IMR-90 (cell line): Measurements from ENCODE around the gene CDH23. TPM values are rescaled to one million over a fixed set of nuclear protein-coding genes. Genes with fewer than 3 reads are reported as not detected.

Source experiments
- ATAC-seq: fragments of 200-7000 bp; cut with Tn5 transposase; 2 replicates; pipeline ENCODE4 v1.9.1; 2020; ENCODE audit warnings: low read depth, mild to moderate bottlenecking, moderate library complexity
- BruUV-seq: library from RNA; stranded (reverse); fragments of 400-500 nt; replicated peaks from 2 replicates; lab custom pipeline; 2021; lab: Mats Ljungman, UMichigan
- CTCF ChIA-PET: fragments of 300-600 bp; formaldehyde crosslinking; extraction: SDS; loops from one replicate; lab custom pipeline; 2021; ENCODE audit warnings: antibody characterized with exemption; lab: Yijun Ruan, JAX
- POLR2A ChIA-PET: fragments of 300-600 bp; sonication (Branson Sonifier 250); formaldehyde crosslinking; loops from one replicate; lab custom pipeline; 2022; ENCODE audit warnings: antibody characterized with exemption; ENCODE audit not compliant: unreplicated experiment; lab: Charles Lee
- DNase-seq: peaks from one replicate; pipeline ENCODE4 v3.0.0; 2013
- H2AFZ ChIP-seq: replicated peaks from 2 replicates; pipeline ENCODE3; 2013; ENCODE audit warnings: low read length, mild to moderate bottlenecking; ENCODE audit not compliant: poor library complexity
- H2AK5ac ChIP-seq: 2 replicates; pipeline ENCODE4 v1.6.1; 2013; ENCODE audit warnings: low read depth, low read length, inconsistent platforms
- H2AK9ac ChIP-seq: replicated peaks from 2 replicates; pipeline ENCODE3; 2013; ENCODE audit warnings: mild to moderate bottlenecking, low read depth, low read length, moderate library complexity; ENCODE audit not compliant: poor library complexity
- H2BK120ac ChIP-seq: 2 replicates; pipeline ENCODE4 v1.6.1; 2013; ENCODE audit warnings: low read depth, low read length, inconsistent platforms
- H2BK15ac ChIP-seq: 3 replicates; pipeline ENCODE4 v1.6.1; 2013; ENCODE audit warnings: low read depth, low read length, inconsistent platforms
- H2BK20ac ChIP-seq: 2 replicates; pipeline ENCODE4 v1.6.1; 2013; ENCODE audit warnings: low read depth, mild to moderate bottlenecking, inconsistent platforms, low read length, moderate library complexity
- H2BK5ac ChIP-seq: 2 replicates; pipeline ENCODE4 v1.6.1; 2013; ENCODE audit warnings: mild to moderate bottlenecking, low read depth, low read length, inconsistent platforms; ENCODE audit not compliant: poor library complexity, severe bottlenecking
- H3K14ac ChIP-seq: replicated peaks from 2 replicates; pipeline ENCODE4 v1.6.1; 2013; ENCODE audit warnings: low read depth, low read length, inconsistent platforms
- H3K18ac ChIP-seq: 2 replicates; pipeline ENCODE4 v1.6.1; 2013; ENCODE audit warnings: low read depth, low read length, control low read depth
- H3K23ac ChIP-seq: 2 replicates; pipeline ENCODE4 v1.6.1; 2013; ENCODE audit warnings: low read depth, low read length, inconsistent platforms
- H3K27ac ChIP-seq: 2 replicates; pipeline ENCODE4 v1.5.1; 2013; ENCODE audit warnings: mild to moderate bottlenecking, control low read depth, low read length; ENCODE audit not compliant: insufficient read depth
- H3K27me3 ChIP-seq: 2 replicates; pipeline ENCODE4 v1.6.1; 2013; ENCODE audit warnings: low read length; ENCODE audit not compliant: control insufficient read depth, insufficient read depth
- H3K36me3 ChIP-seq: 2 replicates; pipeline ENCODE4 v1.6.1; 2013; ENCODE audit warnings: low read length, mixed read lengths; ENCODE audit not compliant: control insufficient read depth, insufficient read depth
- H3K4ac ChIP-seq: 2 replicates; pipeline ENCODE4 v1.6.1; 2013; ENCODE audit warnings: low read depth, low read length, inconsistent platforms
- H3K4me1 ChIP-seq: 2 replicates; pipeline ENCODE4 v1.6.1; 2013; ENCODE audit warnings: low read length, mixed read lengths; ENCODE audit not compliant: control insufficient read depth, insufficient read depth
- H3K4me2 ChIP-seq: 2 replicates; pipeline ENCODE4 v1.6.1; 2013; ENCODE audit warnings: low read depth, mild to moderate bottlenecking, control low read depth, low read length, moderate library complexity
- H3K4me3 ChIP-seq: 2 replicates; pipeline ENCODE4 v1.5.1; 2013; ENCODE audit warnings: low read depth, mild to moderate bottlenecking, control low read depth, low read length, moderate library complexity; ENCODE audit not compliant: insufficient read depth
- H3K56ac ChIP-seq: 2 replicates; pipeline ENCODE4 v1.6.1; 2013; ENCODE audit warnings: low read length, inconsistent platforms; ENCODE audit not compliant: insufficient read depth; ENCODE audit errors: extremely low read depth
- H3K79me1 ChIP-seq, 2 experiments: 2 replicates each; pipeline ENCODE4 v1.6.1; 2013; ENCODE audit warnings: low read length in 2 of 2, inconsistent platforms in 1 of 2, low read depth in 1 of 2
- H3K9ac ChIP-seq: 2 replicates; pipeline ENCODE4 v1.6.1; 2013; ENCODE audit warnings: low read depth, low read length, control low read depth
- H3K9me1 ChIP-seq: 2 replicates; pipeline ENCODE4 v1.6.1; 2013; ENCODE audit warnings: low read length, inconsistent platforms; ENCODE audit not compliant: insufficient read depth
- H3K9me3 ChIP-seq: 2 replicates; pipeline ENCODE4 v1.6.1; 2013; ENCODE audit warnings: low read length; ENCODE audit not compliant: control insufficient read depth, insufficient read depth
- H4K20me1 ChIP-seq: 2 replicates; pipeline ENCODE4 v1.6.1; 2013; ENCODE audit warnings: low read length, inconsistent platforms; ENCODE audit not compliant: insufficient read depth
- H4K5ac ChIP-seq: 2 replicates; pipeline ENCODE4 v1.6.1; 2013; ENCODE audit warnings: mild to moderate bottlenecking, low read depth, low read length, control low read depth
- H4K8ac ChIP-seq, 2 experiments: 2 replicates each; pipeline ENCODE4 v1.6.1; 2013; ENCODE audit warnings: low read depth in 2 of 2, low read length in 2 of 2, control low read depth in 1 of 2, inconsistent platforms in 1 of 2
- H4K91ac ChIP-seq: 2 replicates; pipeline ENCODE4 v1.6.1; 2013; ENCODE audit warnings: low read depth, low read length, inconsistent platforms; ENCODE audit not compliant: insufficient read depth
- BHLHE40 ChIP-seq: fragments of 150-350 bp; IDR thresholded peaks from 2 replicates; pipeline ENCODE4 v1.6.1; 2016; ENCODE audit warnings: mild to moderate bottlenecking, low read depth, low read length
- CEBPB ChIP-seq: IDR thresholded peaks from 2 replicates; pipeline ENCODE4 v1.6.1; 2012; ENCODE audit warnings: low read depth, low read length, improper control_type of control experiment
- CHD1 ChIP-seq: IDR thresholded peaks from 2 replicates; pipeline ENCODE4 v1.6.1; 2012; ENCODE audit warnings: low read depth, low read length, improper control_type of control experiment
- FOS ChIP-seq: fragments of 150-350 bp; IDR thresholded peaks from 2 replicates; pipeline ENCODE4 v1.6.1; 2016; ENCODE audit warnings: low read depth, low read length
- MAFK ChIP-seq: IDR thresholded peaks from 2 replicates; pipeline ENCODE4 v1.6.1; 2012; ENCODE audit warnings: low read depth, low read length, improper control_type of control experiment
- MAZ ChIP-seq: IDR thresholded peaks from 2 replicates; pipeline ENCODE4 v1.6.1; 2012; ENCODE audit warnings: low read depth, mild to moderate bottlenecking, low read length, improper control_type of control experiment, moderate library complexity, borderline replicate concordance
- MXI1 ChIP-seq: IDR thresholded peaks from 2 replicates; pipeline ENCODE4 v1.6.1; 2012; ENCODE audit warnings: low read depth, mild to moderate bottlenecking, low read length, moderate library complexity, borderline replicate concordance
- NFE2L2 ChIP-seq: fragments of 150-350 bp; IDR thresholded peaks from 2 replicates; pipeline ENCODE4 v1.6.1; 2016; ENCODE audit warnings: low read depth, mild to moderate bottlenecking, low read length
- POLR2A ChIP-seq: IDR thresholded peaks from 2 replicates; pipeline ENCODE4 v1.6.1; 2012; ENCODE audit warnings: mild to moderate bottlenecking, low read depth, low read length
- RAD21 ChIP-seq: IDR thresholded peaks from 2 replicates; pipeline ENCODE4 v1.6.1; 2012; ENCODE audit warnings: low read length, improper control_type of control experiment
- RCOR1 ChIP-seq: IDR thresholded peaks from 2 replicates; pipeline ENCODE4 v1.6.1; 2012; ENCODE audit warnings: mild to moderate bottlenecking, low read length, improper control_type of control experiment; ENCODE audit not compliant: insufficient replicate concordance
- RFX5 ChIP-seq: IDR thresholded peaks from 2 replicates; pipeline ENCODE4 v1.8.0; 2012; ENCODE audit warnings: low read depth, mild to moderate bottlenecking, low read length, moderate library complexity
- SMC3 ChIP-seq: fragments of 150-350 bp; IDR thresholded peaks from 2 replicates; pipeline ENCODE4 v1.6.1; 2016; ENCODE audit warnings: low read depth, mild to moderate bottlenecking, antibody characterized with exemption, low read length, moderate library complexity
- WGBS, 2 experiments: methylation state at CpG; one replicate each; pipeline versions ENCODE4 v1.1.5 to v1.1.7; 2013; ENCODE audit warnings: missing lambda C conversion rate in 2 of 2; ENCODE audit not compliant: insufficient read length in 1 of 2; ENCODE audit errors: extremely low coverage in 2 of 2; 5-methylcytosine and 5-hydroxymethylcytosine counted together
- dilution Hi-C: fragments of 300-500 bp; cut with HindIII; formaldehyde crosslinking; loops from one replicate; pipeline ENCODE4 v1.14.3; 2018; ENCODE audit warnings: low sequenced_read_pairs; ENCODE audit not compliant: unreplicated experiment
- in situ Hi-C: fragments of 300-500 bp; cut with MboI; formaldehyde crosslinking; loops from 3 replicates; pipeline ENCODE4 v1.14.3; 2019; ENCODE audit warnings: low sequenced_read_pairs, inconsistent platforms, mixed read lengths
- intact Hi-C: fragments of 100-400 bp; cut with micrococcal nuclease; formaldehyde crosslinking; loops from 2 replicates; pipeline ENCODE4 v1.10.0; 2022
- polyA plus RNA-seq, 3 experiments: library from polyadenylated mRNA; depleted of rRNA; stranded (reverse); fragments of >200 nt; gene quantifications; 2 replicates each; pipeline ENCODE4 v1.2.3, GENCODE V29; 2012; ENCODE audit warnings: low replicate concordance in 1 of 3
- total RNA-seq: library from RNA; depleted of rRNA; stranded (reverse); fragments of >200 nt; gene quantifications from 2 replicates; pipeline ENCODE4 v1.2.3, GENCODE V29; 2012
- TF ChIP-seq, protein P1 (sequence below): conservative IDR thresholded peaks from 2 replicates; pipeline ENCODE4 v1.5.1; 2012; ENCODE audit warnings: mild to moderate bottlenecking, low read depth, low read length, improper control_type of control experiment
- TF ChIP-seq, protein P2 (sequence below): fragments of 150-350 bp; IDR thresholded peaks from 2 replicates; pipeline ENCODE4 v1.6.1; 2016; ENCODE audit warnings: low read depth, mild to moderate bottlenecking, low read length, moderate library complexity, borderline replicate concordance
- TF ChIP-seq, protein P3 (sequence below): fragments of 150-350 bp; IDR thresholded peaks from 2 replicates; pipeline ENCODE4 v1.6.1; 2017; ENCODE audit warnings: mild to moderate bottlenecking, antibody characterized with exemption, low read length, low read depth

The CDH23 gene
- total and polyA plus RNA-seq, 2 of the 4 experiments (the other 2 are of a cell fraction) = under 0.01 to 0.03 TPM

DNA sequence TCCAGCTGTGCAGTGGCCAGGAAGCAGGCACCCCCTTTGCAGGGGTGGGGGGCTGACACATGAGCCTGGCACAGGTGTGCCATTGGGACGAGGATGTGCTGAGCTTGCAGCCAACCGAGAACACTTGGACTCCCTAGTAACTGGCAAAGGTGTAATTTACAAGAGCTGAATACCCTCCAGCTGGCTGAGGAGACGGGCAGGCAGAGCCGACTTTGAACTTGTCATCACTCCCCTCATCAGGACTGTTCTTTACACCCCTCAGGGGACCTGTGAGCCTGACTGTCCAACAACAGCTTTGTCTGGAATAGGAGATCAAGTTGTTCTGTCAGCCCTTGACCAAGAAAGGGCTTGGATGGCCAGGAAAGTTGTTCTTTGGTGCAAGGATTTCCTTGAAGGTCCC, 61.2 kb downstream of the CDH23 start:
- H2BK15ac ChIP-seq = no peak overlapping the region
- H3K27me3 ChIP-seq = peaks cover 37% of the 10 kb centered on the region
- no TSS peak for BruUV-seq
- no peak overlapping the region for H2AK5ac ChIP-seq
- no peaks in the 10 kb centered on the region; the same call in 1 of the 2 replicates for H4K20me1 ChIP-seq
- H4K91ac ChIP-seq = no peak overlapping the region
- ATAC-seq (no peak), DNase-seq (no peak)
- H3K56ac ChIP-seq = no peak overlapping the region
- no peak overlapping the region for H4K8ac ChIP-seq
- H3K9ac ChIP-seq = no peak overlapping the region
- TF ChIP-seq MAFK (no peak), CHD1 (no peak), RCOR1 (no peak), NFE2L2 (no peak), RAD21 (no peak), MXI1 (no peak), RFX5 (no peak), FOS (no peak), BHLHE40 (no peak), SMC3 (no peak), POLR2A (no peak), CEBPB (no peak), MAZ (no peak)
- TF ChIP-seq, protein P1, sequence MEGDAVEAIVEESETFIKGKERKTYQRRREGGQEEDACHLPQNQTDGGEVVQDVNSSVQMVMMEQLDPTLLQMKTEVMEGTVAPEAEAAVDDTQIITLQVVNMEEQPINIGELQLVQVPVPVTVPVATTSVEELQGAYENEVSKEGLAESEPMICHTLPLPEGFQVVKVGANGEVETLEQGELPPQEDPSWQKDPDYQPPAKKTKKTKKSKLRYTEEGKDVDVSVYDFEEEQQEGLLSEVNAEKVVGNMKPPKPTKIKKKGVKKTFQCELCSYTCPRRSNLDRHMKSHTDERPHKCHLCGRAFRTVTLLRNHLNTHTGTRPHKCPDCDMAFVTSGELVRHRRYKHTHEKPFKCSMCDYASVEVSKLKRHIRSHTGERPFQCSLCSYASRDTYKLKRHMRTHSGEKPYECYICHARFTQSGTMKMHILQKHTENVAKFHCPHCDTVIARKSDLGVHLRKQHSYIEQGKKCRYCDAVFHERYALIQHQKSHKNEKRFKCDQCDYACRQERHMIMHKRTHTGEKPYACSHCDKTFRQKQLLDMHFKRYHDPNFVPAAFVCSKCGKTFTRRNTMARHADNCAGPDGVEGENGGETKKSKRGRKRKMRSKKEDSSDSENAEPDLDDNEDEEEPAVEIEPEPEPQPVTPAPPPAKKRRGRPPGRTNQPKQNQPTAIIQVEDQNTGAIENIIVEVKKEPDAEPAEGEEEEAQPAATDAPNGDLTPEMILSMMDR = no peak
- TF ChIP-seq, protein P2, sequence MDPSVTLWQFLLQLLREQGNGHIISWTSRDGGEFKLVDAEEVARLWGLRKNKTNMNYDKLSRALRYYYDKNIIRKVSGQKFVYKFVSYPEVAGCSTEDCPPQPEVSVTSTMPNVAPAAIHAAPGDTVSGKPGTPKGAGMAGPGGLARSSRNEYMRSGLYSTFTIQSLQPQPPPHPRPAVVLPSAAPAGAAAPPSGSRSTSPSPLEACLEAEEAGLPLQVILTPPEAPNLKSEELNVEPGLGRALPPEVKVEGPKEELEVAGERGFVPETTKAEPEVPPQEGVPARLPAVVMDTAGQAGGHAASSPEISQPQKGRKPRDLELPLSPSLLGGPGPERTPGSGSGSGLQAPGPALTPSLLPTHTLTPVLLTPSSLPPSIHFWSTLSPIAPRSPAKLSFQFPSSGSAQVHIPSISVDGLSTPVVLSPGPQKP = no peak
- TF ChIP-seq, protein P3, sequence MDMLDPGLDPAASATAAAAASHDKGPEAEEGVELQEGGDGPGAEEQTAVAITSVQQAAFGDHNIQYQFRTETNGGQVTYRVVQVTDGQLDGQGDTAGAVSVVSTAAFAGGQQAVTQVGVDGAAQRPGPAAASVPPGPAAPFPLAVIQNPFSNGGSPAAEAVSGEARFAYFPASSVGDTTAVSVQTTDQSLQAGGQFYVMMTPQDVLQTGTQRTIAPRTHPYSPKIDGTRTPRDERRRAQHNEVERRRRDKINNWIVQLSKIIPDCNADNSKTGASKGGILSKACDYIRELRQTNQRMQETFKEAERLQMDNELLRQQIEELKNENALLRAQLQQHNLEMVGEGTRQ = no peak
- H3K4me1 ChIP-seq = no peaks in the 10 kb centered on the region
- H3K4me2 ChIP-seq = no peak overlapping the region
- H2BK20ac ChIP-seq = no peak overlapping the region
- POLR2A ChIA-PET = no interaction called here
- H2BK5ac ChIP-seq = no peak overlapping the region
- CTCF ChIA-PET = interaction anchor here (0.7 kb wide), 1 partner anchor 425 kb away, joined by 4 read pairs; no protein-coding TSS in a partner anchor
- H4K5ac ChIP-seq = no peak overlapping the region
- H3K27ac ChIP-seq = no peak overlapping the region
- no peak overlapping the region for H3K14ac ChIP-seq
- no peaks in the 10 kb centered on the region for H3K79me1 ChIP-seq
- H3K4ac ChIP-seq = no peak overlapping the region
- dilution Hi-C loops (no loop called here), in situ Hi-C loops (no loop called here), intact Hi-C loops (no loop called here)
- no peak overlapping the region for H2BK120ac ChIP-seq
- no peaks in the 10 kb centered on the region for H3K36me3 ChIP-seq
- H3K9me3 ChIP-seq = no peaks in the 10 kb centered on the region
- H3K4me3 ChIP-seq = no peak overlapping the region
- no CpG with 5 or more reads among the region's 4 CpGs for WGBS, 2 experiments
- H2AFZ ChIP-seq = no peak overlapping the region
- no peak overlapping the region for H3K23ac ChIP-seq
- H3K18ac ChIP-seq = no peak overlapping the region
- peak overlapping the region; percentile 52 for H2AK9ac ChIP-seq
- H3K9me1 ChIP-seq = no peaks in the 10 kb centered on the region
